ENCODE results near the gene MED25. TPM values are rescaled to one million over a fixed set of nuclear protein-coding genes. Genes with fewer than 3 reads are reported as not detected.

Gene MED25
- total and polyA plus RNA-seq, 2 of the 8 experiments (the other 6 are each of a cell fraction or from before 2014, with no cell fraction given): 21.6 to 71.4 TPM

DNA sequence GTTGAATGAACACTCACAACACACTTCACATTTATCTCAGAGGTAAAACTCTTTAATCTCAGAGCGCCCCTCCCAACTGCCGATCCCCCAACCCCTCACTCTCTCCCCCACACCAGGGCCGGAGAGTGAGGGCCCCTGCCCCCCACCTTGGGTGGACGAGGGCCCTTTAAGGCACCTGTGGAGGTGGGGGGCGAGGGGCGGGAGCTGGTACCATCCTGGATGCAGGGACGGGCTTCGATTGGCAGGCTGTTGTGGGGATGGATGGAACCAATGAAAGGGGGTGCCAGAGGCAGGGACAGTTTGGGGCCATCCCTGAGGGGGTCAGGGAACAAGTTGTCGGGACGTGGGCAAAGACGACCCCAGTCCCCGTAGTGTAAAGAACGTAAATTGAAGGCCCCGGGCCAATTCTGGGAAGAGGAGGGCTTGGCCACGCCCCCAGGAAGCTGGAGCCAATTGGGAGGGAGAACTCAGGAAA, 51.0 kb downstream of the MED25 start:
- Histone ChIP-seq H3K79me2 (ENCODE audit: control insufficient read depth in 1 of 2, insufficient read depth in 2 of 2, low read length in 2 of 2) (peaks cover 0 to 23% of the 10 kb centered on the region in 2 experiments; a peak in 2 of 4 replicates), H3K36me3 (ENCODE audit: control insufficient read depth in 2 of 4, insufficient read depth in 4 of 4, low read length in 3 of 4) (peaks cover 8 to 11% (median 10%) of the 10 kb centered on the region in 4 experiments; a peak in 7 of 8 replicates), H3K9ac (replicated peaks in 1 of 4; ENCODE audit: extremely low read depth in 1 of 4, low read depth in 3 of 4, low read length in 3 of 4) (peak overlapping the region in 1 of 4 experiments; percentile 58; a peak in 1 of 7 replicates), H3K18ac (ENCODE audit: extremely low read depth, low read length) (no peak overlapping the region), H2AK5ac (ENCODE audit: low read depth, low read length) (no peak overlapping the region), H2BK15ac (ENCODE audit: low read length) (no peak overlapping the region), H3K23ac (ENCODE audit: insufficient read length) (no peak overlapping the region), H4K5ac (ENCODE audit: insufficient read length, low read depth, low read length) (peak overlapping the region; percentile 10), H2BK5ac (ENCODE audit: low read depth, low read length) (peak overlapping the region; percentile 60; the same call in 1 of the 2 replicates), H3K79me1 (ENCODE audit: low read depth, low read length) (peaks cover 12% of the 10 kb centered on the region), H2BK20ac (ENCODE audit: low read length) (no peak overlapping the region), H3K27me3 (replicated peaks in 1 of 4; ENCODE audit: control insufficient read depth in 3 of 4, extremely low read depth in 1 of 4, insufficient read depth in 3 of 4, low read length in 3 of 4) (no peaks in the 10 kb centered on the region), H4K20me1 (replicated peaks in 1 of 2; ENCODE audit: control insufficient read depth in 1 of 2, insufficient read depth in 2 of 2, low read length in 2 of 2) (peaks cover 3 to 9% of the 10 kb centered on the region in 2 experiments), H3K27ac (ENCODE audit: low read depth, low read length) (no peak overlapping the region), H4K91ac (replicated peaks; ENCODE audit: insufficient read length, low read length) (peak overlapping the region; percentile 15), H2BK120ac (replicated peaks; ENCODE audit: low read depth, low read length) (no peak overlapping the region), H3K4me1 (replicated peaks in 1 of 4; ENCODE audit: control insufficient read depth in 3 of 4, insufficient read depth in 4 of 4, low read length in 3 of 4) (peaks cover 0 to 12% (median 5%) of the 10 kb centered on the region in 4 experiments; a peak in 5 of 7 replicates), H3K4me2 (ENCODE audit: insufficient read depth in 1 of 2, low read depth in 2 of 2, low read length in 2 of 2) (peak overlapping the region; percentile 69 to 83), H3K23me2 (ENCODE audit: low read depth, low read length) (peaks cover 15% of the 10 kb centered on the region), H3K4ac (replicated peaks; ENCODE audit: insufficient read length, low read depth, low read length) (peak overlapping the region; percentile 33), H3K14ac (ENCODE audit: insufficient read length) (no peak overlapping the region), H3K9me3 (ENCODE audit: insufficient read depth in 2 of 2, low read depth in 1 of 2, low read length in 1 of 2) (no peaks in the 10 kb centered on the region), H2AFZ (ENCODE audit: low read length) (no peak overlapping the region), H4K8ac (ENCODE audit: extremely low read depth, insufficient read depth, low read length) (no peak overlapping the region), H2BK12ac (ENCODE audit: low read depth, low read length) (no peak overlapping the region), H3K56ac (replicated peaks; ENCODE audit: insufficient read length, low read depth, low read length) (no peak overlapping the region), H3K4me3 (ENCODE audit: extremely low read depth in 1 of 4, insufficient read depth in 2 of 4, low read depth in 3 of 4, low read length in 4 of 4) (peak overlapping the region; percentile 26 to 61 (median 45); a peak in 7 of 8 replicates)
- WGBS, 2 experiments (ENCODE audit: extremely low coverage in 1 of 2, insufficient coverage in 1 of 2, insufficient read length in 1 of 2, insufficient replicate concordance in 2 of 2, low coverage in 1 of 2, low lambda C conversion rate in 2 of 2, missing lambda C conversion rate in 1 of 2): 11% methylated on average over 12 of the region's 15 CpGs; no CpG with 5 or more reads in 1 of the 2 experiments
- TF ChIP-seq PHF8 (conservative IDR thresholded peaks at IDR 0.05; ENCODE audit: low read depth, low read length) (no peak), TEAD4 (IDR thresholded peaks at IDR 0.05; ENCODE audit: low read depth, low read length) (no peak), RXRA (IDR thresholded peaks at IDR 0.05; ENCODE audit: insufficient read depth, low read depth, low read length) (no peak), HDAC2 (IDR thresholded peaks at IDR 0.05; ENCODE audit: borderline replicate concordance in 1 of 2, low read depth in 2 of 2, low read length in 2 of 2) (no peak), BACH1 (IDR thresholded peaks at IDR 0.05; ENCODE audit: low read length) (no peak), KDM1A (IDR thresholded peaks at IDR 0.05; ENCODE audit: borderline replicate concordance, low read length) (peak; percentile 31; the same call in 1 of the 2 replicates), EZH2 (IDR thresholded peaks at IDR 0.05; ENCODE audit: low read depth, low read length, severe bottlenecking) (no peak), TAF7 (optimal IDR thresholded peaks at IDR 0.05; ENCODE audit: borderline replicate concordance, low read depth, low read length) (no peak), SRF (IDR thresholded peaks at IDR 0.05; ENCODE audit: low read depth, low read length) (no peak), ATF3 (IDR thresholded peaks at IDR 0.05; ENCODE audit: insufficient read depth, low read depth, low read length) (no peak)
- TF ChIP-seq, protein P1, sequence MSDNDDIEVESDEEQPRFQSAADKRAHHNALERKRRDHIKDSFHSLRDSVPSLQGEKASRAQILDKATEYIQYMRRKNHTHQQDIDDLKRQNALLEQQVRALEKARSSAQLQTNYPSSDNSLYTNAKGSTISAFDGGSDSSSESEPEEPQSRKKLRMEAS (IDR thresholded peaks at IDR 0.05): peak; percentile 23; the same call in 1 of the 2 replicates
- FAIRE-seq: no peak
- peak in 1 of 2 experiments; percentile 91 for DNase-seq (ENCODE audit: low read depth in 1 of 2, low spot score in 2 of 2)
- POLR2A ChIA-PET (ENCODE audit: partially characterized antibody): interaction anchor here (0.8 to 12.4 kb wide), 13 partner anchors 8 to 64 kb away, joined by 3 to 247 read pairs (median 4); partner anchors contain the start of genes AKT1S1, ATF5, FUZ and MED25
- CTCF ChIA-PET (ENCODE audit: partially characterized antibody): interaction anchor here (0.6 to 1.2 kb wide), 5 partner anchors 21 to 201 kb away, joined by 3 to 4 read pairs (median 3); no protein-coding TSS in a partner anchor
